ENCODE measurements around the gene POLR3K. TPM values are rescaled to one million over a fixed set of nuclear protein-coding genes. Genes with fewer than 3 reads are reported as not detected.

The POLR3K gene
- 10 to 100 TPM; 31.5 to 35.8 TPM for total RNA-seq

DNA sequence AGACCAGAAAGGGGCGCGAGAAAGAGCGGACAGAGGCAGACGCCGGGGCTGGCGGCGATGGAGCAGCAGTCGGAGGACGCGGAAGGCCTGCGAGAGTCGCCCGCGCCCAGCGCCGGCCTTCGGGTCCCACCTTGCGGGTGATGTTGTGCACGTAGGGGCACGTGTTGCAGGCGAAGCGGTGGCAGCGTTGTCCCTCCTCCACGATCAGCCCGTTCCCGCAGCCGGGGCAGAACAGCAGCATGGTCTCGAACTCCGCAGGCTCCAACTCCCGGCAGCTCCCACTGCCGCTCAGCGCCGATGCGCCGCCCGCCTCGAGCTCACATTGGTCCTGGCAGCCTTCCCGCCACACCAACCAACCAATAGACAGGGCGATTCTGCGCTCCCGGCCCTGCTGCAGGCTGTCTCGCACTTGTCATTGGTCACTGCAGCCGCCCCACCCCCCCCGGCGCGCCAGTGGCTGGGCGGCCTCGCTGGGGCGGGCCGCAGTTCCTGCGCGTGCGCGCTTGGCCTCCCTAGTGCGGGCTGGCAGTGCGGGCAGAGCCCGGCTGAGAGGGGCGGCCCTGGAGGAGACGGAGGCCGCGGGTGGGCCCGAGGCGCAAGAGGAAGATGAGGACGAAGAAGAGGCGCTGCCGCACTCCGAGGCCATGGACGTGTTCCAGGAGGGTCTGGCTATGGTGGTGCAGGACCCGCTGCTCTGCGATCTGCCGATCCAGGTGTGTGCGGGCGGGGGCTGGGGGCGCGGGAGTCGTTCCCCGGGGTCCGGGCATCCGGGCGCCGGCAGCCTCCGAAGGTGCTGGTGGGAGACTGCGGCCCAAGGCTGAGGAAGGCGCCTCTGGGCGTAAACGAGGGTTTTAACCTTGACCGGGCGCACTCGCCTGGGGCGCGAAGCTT, at the start of gene POLR3K, which contains the start of gene SNRNP25:
POLR3K (minus strand) TSS at position 263 of the 891 bp plus-strand sequence; CDS start at position 241, 22 bp downstream.
SNRNP25 (plus strand) TSS at position 483 of the 891 bp plus-strand sequence; CDS start at position 672, 189 bp downstream.
- POLR2A ChIA-PET: interaction anchor here (0.7 kb wide), 1 partner anchor 15 kb away, joined by 3 read pairs; no protein-coding TSS in a partner anchor
- Mint-ChIP-seq H3K4me1 (peaks cover 38% of the 10 kb centered on the region), H3K27ac (peak within 1 kb of the TSS; percentile 92), H3K27me3 (no peaks in the 10 kb centered on the region), H3K4me3 (peak within 1 kb of the TSS; percentile 97), H3K9me3 (no peaks in the 10 kb centered on the region), H3K36me3 (ENCODE audit: low read depth) (peaks cover 29% of the 10 kb centered on the region)
- CTCF ChIA-PET: interaction anchor here (0.6 to 2.2 kb wide), 8 partner anchors 9 to 160 kb away, joined by 3 to 17 read pairs (median 3); no protein-coding TSS in a partner anchor
- DNase-seq: peak; percentile 99

- POLR2A ChIA-PET: no interaction called here
- Mint-ChIP-seq H3K27ac (peak overlapping the region; percentile 58), H3K9me3 (no peaks in the 10 kb centered on the region), H3K4me1 (peaks cover 4% of the 10 kb centered on the region), H3K27me3 (no peaks in the 10 kb centered on the region), H3K36me3 (ENCODE audit: low read depth) (no peaks in the 10 kb centered on the region), H3K4me3 (no peak overlapping the region)
- DNase-seq: no peak
- CTCF ChIA-PET: interaction anchor here (0.8 to 1.0 kb wide), 2 partner anchors 15 to 37 kb away, joined by 3 read pairs; no protein-coding TSS in a partner anchor
Observed at GRCh38 chr16:102060-102855, 48.9 kb upstream of the POLR3K start.

DNA sequence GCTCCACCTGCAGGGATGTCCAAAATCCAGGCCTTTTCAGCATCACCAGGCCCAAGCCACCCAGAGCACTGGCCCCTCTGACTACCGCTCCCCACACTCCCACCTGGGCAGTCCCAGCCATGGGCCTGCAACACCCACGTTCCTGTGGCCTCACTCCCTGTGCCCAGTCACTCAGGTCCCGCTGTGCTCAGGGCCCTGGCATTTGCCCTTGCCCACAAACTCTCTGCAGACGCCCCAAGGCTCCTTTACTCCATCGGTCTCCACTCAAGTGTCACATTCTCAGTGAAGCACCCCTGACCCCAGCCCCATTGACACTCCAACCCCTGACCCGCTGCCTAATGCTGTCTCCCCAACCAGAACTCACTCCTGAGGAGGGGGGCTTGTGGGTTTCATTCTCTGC, 48.2 kb upstream of the POLR3K start:
- no peaks in the 10 kb centered on the region for H3K27me3 Mint-ChIP-seq
- H3K27ac Mint-ChIP-seq: no peak overlapping the region
- no peaks in the 10 kb centered on the region for H3K36me3 Mint-ChIP-seq (ENCODE audit: low read depth)
- ChIA-PET POLR2A (no interaction called here), CTCF (interaction anchor here (0.8 to 1.0 kb wide), 2 partner anchors 16 to 36 kb away, joined by 3 read pairs; no protein-coding TSS in a partner anchor)
- H3K4me3 Mint-ChIP-seq: no peak overlapping the region
- H3K9me3 Mint-ChIP-seq: no peaks in the 10 kb centered on the region
- no peak for DNase-seq
- H3K4me1 Mint-ChIP-seq: peaks cover 7% of the 10 kb centered on the region

DNA sequence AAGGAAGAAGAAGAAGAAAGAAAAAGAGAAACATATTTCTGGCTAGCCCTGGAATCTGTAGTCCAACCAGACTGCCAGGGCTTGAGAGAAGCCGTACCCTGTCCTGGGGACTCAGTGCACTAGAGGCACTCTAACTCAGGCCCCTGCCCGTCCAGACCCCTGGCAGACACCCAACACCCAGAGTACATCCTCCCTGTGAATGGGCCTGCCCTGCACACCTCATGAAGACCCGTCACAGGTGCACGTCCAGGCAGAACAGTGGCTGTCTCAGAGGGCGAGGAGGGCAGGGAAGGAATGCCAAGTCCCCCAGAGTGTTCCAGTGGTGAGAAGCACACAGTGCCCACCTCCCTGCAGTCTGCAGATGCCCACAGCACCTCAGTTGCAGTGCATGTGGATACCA, 47.6 kb upstream of the POLR3K start:
- Mint-ChIP-seq H3K27me3 (no peaks in the 10 kb centered on the region), H3K27ac (no peak overlapping the region), H3K4me3 (no peak overlapping the region), H3K9me3 (no peaks in the 10 kb centered on the region), H3K4me1 (peaks cover 8% of the 10 kb centered on the region), H3K36me3 (ENCODE audit: low read depth) (no peaks in the 10 kb centered on the region)
- POLR2A ChIA-PET: no interaction called here
- CTCF ChIA-PET: no interaction called here
- DNase-seq: no peak

DNA sequence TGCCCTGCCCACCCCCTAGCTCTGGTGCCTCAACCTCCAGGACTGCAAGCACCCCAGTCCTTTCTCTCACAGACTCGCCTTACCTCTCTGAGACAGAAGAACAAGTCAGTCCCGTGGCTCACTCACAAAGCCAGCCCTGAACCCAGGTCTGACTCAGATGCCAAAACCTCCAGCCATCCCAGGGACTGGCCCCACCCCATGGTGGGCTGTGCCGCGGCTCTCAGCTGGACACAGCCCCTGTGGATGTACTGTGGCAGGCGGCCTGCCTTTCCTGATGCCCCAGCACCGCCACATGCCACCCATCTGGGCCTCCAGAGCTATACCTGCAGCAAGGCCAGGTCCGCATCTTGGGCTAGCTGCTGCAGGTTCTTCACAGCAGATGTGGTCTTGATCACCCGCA, 44.4 kb upstream of the POLR3K start:
- ChIA-PET POLR2A (no interaction called here), CTCF (interaction anchor here (0.7 to 8.8 kb wide), 12 partner anchors 9 to 264 kb away, joined by 3 to 169 read pairs (median 6); partner anchors contain the start of genes MPG and RHBDF1)
- Mint-ChIP-seq H3K9me3 (no peaks in the 10 kb centered on the region), H3K27me3 (no peaks in the 10 kb centered on the region), H3K27ac (no peak overlapping the region), H3K4me1 (peaks cover 8% of the 10 kb centered on the region), H3K4me3 (no peak overlapping the region), H3K36me3 (ENCODE audit: low read depth) (no peaks in the 10 kb centered on the region)
- DNase-seq: no peak

DNA sequence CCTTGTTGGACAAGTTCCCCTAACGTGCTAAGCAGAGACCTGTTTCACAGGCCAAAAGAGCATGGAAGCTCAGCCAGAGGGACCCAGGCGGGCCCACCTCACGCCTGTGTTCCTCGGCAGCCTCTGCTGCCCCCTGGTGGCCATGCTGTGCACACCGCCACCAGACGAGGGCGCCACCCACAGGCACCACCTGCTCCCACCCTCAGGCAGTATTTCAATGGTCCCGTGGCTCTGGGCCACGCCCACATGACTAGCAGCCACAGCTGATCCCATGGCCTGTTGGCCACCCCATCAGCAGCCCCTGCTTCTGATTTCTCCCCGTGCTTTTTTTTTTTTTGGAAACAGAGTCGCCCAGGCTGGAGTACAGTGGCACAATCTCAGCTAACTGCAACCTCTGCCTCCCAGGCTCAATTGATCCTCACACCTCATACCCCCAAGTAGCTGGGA, 43.5 kb upstream of the POLR3K start:
- CTCF ChIA-PET: interaction anchor here (0.6 to 8.8 kb wide), 24 partner anchors 9 to 437 kb away, joined by 3 to 169 read pairs (median 4); partner anchors contain the start of genes FAM234A, MPG, POLR3K and RHBDF1
- POLR2A ChIA-PET: no interaction called here

DNA sequence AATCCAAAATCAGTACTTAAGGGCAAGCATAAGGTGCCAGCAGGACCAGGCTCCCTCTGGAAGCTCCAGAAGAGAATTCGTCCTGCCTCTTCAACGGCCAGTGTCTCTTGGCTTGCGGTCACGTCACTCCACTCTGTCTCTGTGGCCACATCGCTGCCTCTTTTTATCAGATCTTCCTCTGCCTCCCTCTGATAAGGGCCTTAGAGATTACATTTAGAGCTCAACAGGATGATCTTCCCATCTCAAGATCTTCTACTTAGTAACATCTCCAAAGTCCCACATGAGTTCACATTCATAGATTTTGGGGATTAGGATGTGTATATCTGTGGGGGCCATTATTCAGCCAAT, 41.5 kb upstream of the POLR3K start:
- no peaks in the 10 kb centered on the region for H3K27me3 Mint-ChIP-seq
- ChIA-PET POLR2A (no interaction called here), CTCF (interaction anchor here (0.5 to 8.8 kb wide), 7 partner anchors 10 to 200 kb away, joined by 3 to 169 read pairs (median 3); partner anchors contain the start of genes MPG and RHBDF1)
- peaks cover 8% of the 10 kb centered on the region for H3K4me1 Mint-ChIP-seq
- no peak for DNase-seq
- H3K36me3 Mint-ChIP-seq (ENCODE audit: low read depth): peaks cover 5% of the 10 kb centered on the region
- no peak overlapping the region for H3K27ac Mint-ChIP-seq
- no peaks in the 10 kb centered on the region for H3K9me3 Mint-ChIP-seq
- no peak overlapping the region for H3K4me3 Mint-ChIP-seq

More for the DNA sequence above, 43.5 kb upstream of the POLR3K start:
- H3K36me3 Mint-ChIP-seq (ENCODE audit: low read depth): no peaks in the 10 kb centered on the region
- no peaks in the 10 kb centered on the region for H3K9me3 Mint-ChIP-seq
- H3K27ac Mint-ChIP-seq: no peak overlapping the region
- peaks cover 8% of the 10 kb centered on the region for H3K4me1 Mint-ChIP-seq
- no peak overlapping the region for H3K4me3 Mint-ChIP-seq
- peak; percentile 90 for DNase-seq
- no peaks in the 10 kb centered on the region for H3K27me3 Mint-ChIP-seq

DNA sequence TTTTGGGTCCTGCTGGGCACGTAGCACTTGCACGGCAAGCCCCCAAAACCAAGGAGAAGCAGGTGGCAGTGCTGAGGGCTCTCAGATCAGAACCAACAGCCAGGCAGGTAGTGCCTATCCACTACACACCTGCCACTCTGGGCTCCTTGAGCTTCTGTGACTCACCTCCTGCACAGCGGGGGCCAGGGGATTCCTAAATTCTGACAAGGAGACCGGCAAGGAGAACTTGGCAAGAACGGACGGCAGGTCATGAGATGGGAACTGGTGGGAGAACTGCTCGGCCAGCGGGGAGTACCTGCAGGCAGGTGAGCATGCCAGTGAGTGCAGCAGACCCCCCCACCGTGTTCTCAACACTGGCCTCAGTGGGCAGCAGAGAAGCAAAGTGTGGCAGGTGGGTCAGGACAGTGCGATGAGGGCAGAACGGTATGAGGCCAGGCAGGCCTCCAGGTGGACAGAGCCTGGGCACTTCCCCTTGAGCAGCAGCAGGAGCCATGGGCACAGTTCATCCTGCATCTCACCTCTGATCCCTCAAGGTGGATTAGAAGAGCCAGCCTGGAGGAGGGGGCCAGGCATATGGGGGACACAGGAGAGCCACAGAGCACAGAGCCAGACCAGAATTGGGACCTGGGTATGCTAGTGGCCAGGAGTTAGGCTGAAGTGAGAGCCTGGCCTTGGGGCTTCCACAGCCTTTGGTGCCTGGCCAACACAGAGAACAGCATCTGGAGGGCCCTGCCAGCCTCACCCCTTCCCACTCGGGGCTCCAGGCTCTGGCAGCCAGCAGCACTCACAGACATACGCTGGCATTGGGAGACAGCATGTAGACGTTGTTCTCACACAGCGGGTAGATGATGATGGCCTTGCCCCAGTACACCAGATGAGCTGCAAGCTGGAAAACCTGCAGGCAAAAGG, 39.3 kb upstream of the POLR3K start:
- peaks cover 5% of the 10 kb centered on the region for H3K36me3 Mint-ChIP-seq (ENCODE audit: low read depth)
- ChIA-PET CTCF (interaction anchor here (1.1 to 8.8 kb wide), 3 partner anchors 16 to 26 kb away, joined by 3 to 169 read pairs (median 5); partner anchors contain the start of gene RHBDF1), POLR2A (interaction anchor here (0.6 kb wide), 1 partner anchor 1058 kb away, joined by 3 read pairs; no protein-coding TSS in a partner anchor)

GRCh38 chr16:91484-91883, 38.1 kb upstream of the POLR3K start:
- DNase-seq: no peak
- ChIA-PET POLR2A (no interaction called here), CTCF (interaction anchor here (8.8 kb wide), 1 partner anchor 25 kb away, joined by 169 read pairs; the partner anchor contains the start of gene RHBDF1)
- peaks cover 5% of the 10 kb centered on the region for H3K36me3 Mint-ChIP-seq (ENCODE audit: low read depth)
- no peak overlapping the region for H3K27ac Mint-ChIP-seq
- no peaks in the 10 kb centered on the region for H3K9me3 Mint-ChIP-seq
- no peaks in the 10 kb centered on the region for H3K4me1 Mint-ChIP-seq
- no peaks in the 10 kb centered on the region for H3K27me3 Mint-ChIP-seq
- H3K4me3 Mint-ChIP-seq: no peak overlapping the region

More for the DNA sequence above, 39.3 kb upstream of the POLR3K start:
- H3K27ac Mint-ChIP-seq: no peak overlapping the region
- H3K4me3 Mint-ChIP-seq: no peak overlapping the region
- H3K9me3 Mint-ChIP-seq: no peaks in the 10 kb centered on the region
- H3K27me3 Mint-ChIP-seq: no peaks in the 10 kb centered on the region
- DNase-seq: no peak
- H3K4me1 Mint-ChIP-seq: peaks cover 7% of the 10 kb centered on the region

GRCh38 chr16:89391-90302, 36.2 kb upstream of the POLR3K start:
- Mint-ChIP-seq H3K4me1 (peaks cover 15% of the 10 kb centered on the region), H3K27me3 (no peaks in the 10 kb centered on the region), H3K36me3 (ENCODE audit: low read depth) (peaks cover 11% of the 10 kb centered on the region), H3K27ac (no peak overlapping the region), H3K9me3 (no peaks in the 10 kb centered on the region), H3K4me3 (no peak overlapping the region)
- CTCF ChIA-PET: interaction anchor here (0.8 to 2.2 kb wide), 3 partner anchors 15 to 24 kb away, joined by 3 to 9 read pairs (median 6); no protein-coding TSS in a partner anchor
- POLR2A ChIA-PET: no interaction called here
- no peak for DNase-seq

DNA sequence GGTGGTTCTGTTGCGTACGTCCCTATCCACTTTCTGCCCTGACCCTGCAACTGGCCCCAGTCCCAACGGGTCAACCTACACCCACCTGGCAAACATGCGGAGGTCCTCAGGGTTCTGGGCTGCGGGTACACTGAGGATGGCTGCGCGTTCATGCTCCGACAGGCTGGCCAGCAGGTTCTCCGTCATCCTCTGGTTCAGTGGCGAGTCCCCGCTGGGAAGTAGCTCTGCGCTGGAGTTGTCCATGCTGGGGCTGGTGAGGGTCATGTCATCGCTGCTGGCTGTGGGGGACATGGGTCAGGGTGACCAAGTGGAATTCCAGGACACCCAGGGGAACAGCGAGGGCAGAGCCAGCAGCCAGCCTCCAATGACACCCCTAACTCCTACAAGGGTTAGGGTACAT, 35.2 kb upstream of the POLR3K start:
- ChIA-PET CTCF (interaction anchor here (1.3 to 2.2 kb wide), 4 partner anchors 8 to 23 kb away, joined by 4 to 9 read pairs (median 8); no protein-coding TSS in a partner anchor), POLR2A (interaction anchor here (0.6 kb wide), 1 partner anchor 39 kb away, joined by 9 read pairs; no protein-coding TSS in a partner anchor)
- Mint-ChIP-seq H3K27ac (no peak overlapping the region), H3K36me3 (ENCODE audit: low read depth) (peaks cover 18% of the 10 kb centered on the region), H3K27me3 (no peaks in the 10 kb centered on the region), H3K4me3 (no peak overlapping the region), H3K4me1 (peaks cover 25% of the 10 kb centered on the region), H3K9me3 (no peaks in the 10 kb centered on the region)
- DNase-seq: no peak
